ENCODE results near the gene SSR1. TPM values are rescaled to one million over a fixed set of nuclear protein-coding genes. Genes with fewer than 3 reads are reported as not detected.

Gene SSR1
- polyA plus RNA-seq, 1 donor from 2014 or later, result 125 TPM

DNA sequence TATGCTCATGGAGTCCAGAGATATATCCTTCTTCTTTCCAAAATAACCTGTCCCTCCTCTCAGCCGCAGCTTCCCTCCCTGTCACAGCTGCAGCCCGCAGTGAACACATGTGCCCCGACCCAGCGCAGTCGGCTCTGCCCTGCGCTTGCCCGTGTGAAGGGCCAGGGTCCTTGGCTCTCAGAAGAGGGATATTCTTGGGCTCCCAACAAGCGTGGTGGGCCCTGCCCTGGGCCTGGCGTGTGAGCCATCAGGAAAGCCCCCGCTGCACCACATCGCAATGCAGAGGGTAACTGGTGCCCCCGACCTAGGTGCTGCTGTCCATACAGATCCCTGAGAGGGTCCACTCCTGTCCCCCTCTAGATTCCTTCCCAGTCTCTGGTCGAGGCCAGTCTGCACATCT is 65.2 kb downstream of the SSR1 start:
- no peaks in the 10 kb centered on the region for H3K27me3 Mint-ChIP-seq
- H3K27ac Mint-ChIP-seq, result no peak overlapping the region
- no peak overlapping the region for H3K4me3 Mint-ChIP-seq
- H3K36me3 Mint-ChIP-seq, result peaks cover 2% of the 10 kb centered on the region
- H3K9me3 Mint-ChIP-seq, result no peaks in the 10 kb centered on the region
- peaks cover 15 to 24% (median 18%) of the 10 kb centered on the region in 3 donors for H3K4me1 Mint-ChIP-seq

DNA sequence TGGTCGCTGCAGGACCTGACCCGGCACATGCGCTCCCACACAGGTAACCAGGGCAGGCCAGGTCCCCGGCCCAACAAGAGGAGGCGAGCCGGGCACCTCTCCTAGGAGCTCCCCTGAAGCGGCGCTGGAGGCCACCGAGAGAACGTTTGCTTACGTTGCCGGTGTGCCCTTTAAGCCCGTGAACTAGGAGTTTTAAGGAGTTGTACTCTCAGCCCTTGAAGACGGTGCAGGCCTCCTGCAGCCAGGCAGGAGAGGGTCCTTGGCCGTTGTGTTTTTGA is 65.9 kb downstream of the SSR1 start:
- Mint-ChIP-seq H3K4me3 (no peak overlapping the region), H3K4me1 (peaks cover 18 to 27% (median 21%) of the 10 kb centered on the region in 3 donors), H3K27ac (no peak overlapping the region), H3K36me3 (peaks cover 2% of the 10 kb centered on the region), H3K9me3 (no peaks in the 10 kb centered on the region), H3K27me3 (no peaks in the 10 kb centered on the region)

DNA sequence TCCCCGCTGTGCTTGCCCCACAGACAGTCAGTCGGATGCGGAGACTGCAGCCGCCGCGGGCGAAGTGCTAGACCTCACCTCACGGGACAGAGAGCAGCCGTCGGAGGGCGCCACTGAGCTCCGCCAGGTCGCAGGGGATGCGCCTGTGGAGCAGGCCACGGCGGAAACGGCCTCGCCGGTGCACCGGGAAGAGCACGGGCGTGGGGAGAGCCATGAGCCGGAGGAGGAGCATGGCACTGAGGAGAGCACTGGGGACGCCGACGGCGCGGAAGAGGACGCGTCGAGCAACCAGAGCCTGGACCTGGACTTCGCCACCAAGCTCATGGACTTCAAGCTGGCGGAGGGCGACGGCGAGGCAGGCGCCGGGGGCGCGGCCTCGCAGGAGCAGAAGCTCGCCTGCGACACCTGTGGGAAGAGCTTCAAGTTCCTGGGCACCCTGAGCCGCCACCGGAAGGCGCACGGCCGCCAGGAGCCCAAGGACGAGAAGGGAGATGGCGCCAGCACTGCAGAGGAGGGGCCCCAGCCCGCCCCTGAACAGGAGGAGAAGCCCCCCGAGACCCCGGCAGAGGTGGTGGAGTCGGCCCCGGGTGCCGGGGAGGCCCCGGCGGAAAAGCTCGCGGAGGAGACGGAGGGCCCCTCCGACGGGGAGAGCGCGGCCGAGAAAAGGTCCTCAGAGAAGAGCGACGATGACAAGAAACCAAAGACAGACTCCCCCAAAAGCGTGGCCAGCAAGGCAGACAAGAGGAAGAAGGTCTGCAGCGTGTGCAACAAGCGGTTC is 66.4 kb downstream of the SSR1 start:
- H3K4me3 Mint-ChIP-seq, result no peak overlapping the region
- no peak overlapping the region for H3K27ac Mint-ChIP-seq
- H3K4me1 Mint-ChIP-seq, result peaks cover 21 to 28% (median 22%) of the 10 kb centered on the region in 3 donors
- H3K27me3 Mint-ChIP-seq, result no peaks in the 10 kb centered on the region
- H3K36me3 Mint-ChIP-seq, result peaks cover 2% of the 10 kb centered on the region
- no peaks in the 10 kb centered on the region for H3K9me3 Mint-ChIP-seq

DNA sequence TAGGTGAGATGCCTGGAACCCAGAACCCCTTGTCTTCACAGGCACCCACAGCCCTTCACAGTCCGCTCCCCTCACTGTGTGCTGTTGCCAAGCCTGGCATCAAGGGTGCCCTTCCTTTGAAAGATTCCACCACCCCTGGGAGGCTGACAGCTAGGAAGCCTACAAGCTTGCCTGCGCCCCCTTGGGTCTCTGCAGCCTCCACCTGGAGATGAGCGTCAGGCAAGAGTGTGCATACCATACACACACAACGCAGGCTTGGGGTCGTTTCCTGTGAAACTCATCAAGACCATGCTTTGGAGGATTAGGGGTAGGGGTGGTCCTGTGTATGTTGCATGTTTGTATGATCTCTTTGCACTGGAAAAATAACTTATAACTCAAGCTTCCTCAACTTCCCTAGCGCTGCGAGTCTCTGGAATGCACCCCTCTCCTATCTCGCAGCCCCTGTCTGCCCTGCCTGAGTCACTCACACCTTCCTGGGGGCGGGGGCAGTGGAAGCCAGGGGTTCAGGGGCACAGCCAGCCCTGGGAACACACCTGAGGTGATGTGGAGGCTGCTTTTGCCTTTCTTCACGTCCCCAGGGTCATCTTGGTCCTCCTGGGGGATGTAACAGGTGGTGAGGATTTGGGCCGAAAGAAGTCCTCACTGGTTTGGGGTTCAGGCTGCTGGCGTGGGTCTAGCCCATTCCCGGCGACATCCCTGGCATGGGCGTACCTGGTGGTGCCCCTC is 67.2 kb downstream of the SSR1 start:
- H3K36me3 Mint-ChIP-seq, result peaks cover 2% of the 10 kb centered on the region
- no peak overlapping the region for H3K4me3 Mint-ChIP-seq
- no peak overlapping the region for H3K27ac Mint-ChIP-seq
- no peaks in the 10 kb centered on the region for H3K9me3 Mint-ChIP-seq
- no peaks in the 10 kb centered on the region for H3K27me3 Mint-ChIP-seq
- H3K4me1 Mint-ChIP-seq, result peaks cover 21 to 24% (median 22%) of the 10 kb centered on the region in 3 donors

DNA sequence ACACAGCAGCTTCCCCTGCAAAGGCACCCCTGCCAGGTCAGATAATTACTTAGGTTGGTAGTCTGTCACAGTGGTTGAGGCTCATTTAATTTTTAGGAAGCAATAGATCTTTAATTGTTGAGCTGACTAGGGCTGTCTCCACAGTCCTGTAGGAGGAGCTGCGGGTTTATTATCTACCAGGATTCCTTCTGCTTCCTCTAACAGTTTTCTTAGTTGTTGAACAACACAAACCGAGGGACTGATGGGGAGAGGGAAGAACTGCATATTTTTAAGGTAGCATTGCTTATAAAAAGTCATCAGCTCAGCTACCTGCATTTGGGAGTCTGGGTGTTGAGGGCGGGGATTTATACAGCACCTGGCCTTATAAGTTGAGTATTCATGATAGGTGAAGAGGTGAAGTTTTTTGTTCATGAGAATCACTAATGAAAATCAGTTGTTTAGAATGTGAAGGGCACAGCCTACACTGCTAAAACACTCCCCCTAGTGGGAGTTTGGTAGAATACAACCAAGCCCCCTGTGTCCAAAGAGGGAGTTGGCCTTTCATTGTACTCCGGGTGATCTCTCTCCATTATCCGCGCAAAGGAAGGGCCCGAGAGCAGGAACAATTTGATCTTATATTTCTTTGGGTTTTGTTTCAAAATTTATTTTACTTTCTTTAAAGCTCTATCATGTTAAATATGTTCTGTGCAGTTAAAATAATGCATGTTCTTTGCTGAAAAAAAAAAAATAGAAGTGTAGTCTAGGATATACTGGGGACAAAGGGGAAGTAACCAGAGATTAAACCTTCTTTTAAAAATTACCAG is 69.6 kb downstream of the SSR1 start:
- Mint-ChIP-seq H3K27ac (peak overlapping the region in 2 of 3 donors; percentile 40 to 86), H3K36me3 (peaks cover 1% of the 10 kb centered on the region), H3K9me3 (no peaks in the 10 kb centered on the region), H3K4me1 (peaks cover 17 to 23% (median 20%) of the 10 kb centered on the region in 3 donors), H3K4me3 (no peak overlapping the region), H3K27me3 (no peaks in the 10 kb centered on the region)

DNA sequence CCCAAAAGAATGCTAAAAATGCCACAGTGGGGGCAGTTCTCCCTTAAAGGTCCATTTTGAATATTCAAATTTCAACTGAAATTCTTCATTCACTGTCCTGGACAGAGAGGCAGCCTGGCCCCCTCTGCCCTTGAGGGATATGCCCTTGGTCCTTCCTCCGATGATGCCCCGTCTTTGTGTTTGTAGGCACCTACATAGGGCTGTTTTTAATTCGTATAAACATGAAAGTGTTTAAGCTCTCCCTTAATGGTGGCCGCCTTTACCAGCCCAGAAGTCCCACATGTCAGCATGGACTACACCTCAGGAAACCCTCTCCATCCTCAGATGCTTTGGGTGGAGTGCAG is 70.2 kb downstream of the SSR1 start:
- Mint-ChIP-seq H3K27me3 (no peaks in the 10 kb centered on the region), H3K4me1 (peaks cover 19 to 24% (median 20%) of the 10 kb centered on the region in 3 donors), H3K9me3 (no peaks in the 10 kb centered on the region), H3K4me3 (no peak overlapping the region), H3K36me3 (no peaks in the 10 kb centered on the region), H3K27ac (peak overlapping the region in 1 of 3 donors; percentile 86)

DNA sequence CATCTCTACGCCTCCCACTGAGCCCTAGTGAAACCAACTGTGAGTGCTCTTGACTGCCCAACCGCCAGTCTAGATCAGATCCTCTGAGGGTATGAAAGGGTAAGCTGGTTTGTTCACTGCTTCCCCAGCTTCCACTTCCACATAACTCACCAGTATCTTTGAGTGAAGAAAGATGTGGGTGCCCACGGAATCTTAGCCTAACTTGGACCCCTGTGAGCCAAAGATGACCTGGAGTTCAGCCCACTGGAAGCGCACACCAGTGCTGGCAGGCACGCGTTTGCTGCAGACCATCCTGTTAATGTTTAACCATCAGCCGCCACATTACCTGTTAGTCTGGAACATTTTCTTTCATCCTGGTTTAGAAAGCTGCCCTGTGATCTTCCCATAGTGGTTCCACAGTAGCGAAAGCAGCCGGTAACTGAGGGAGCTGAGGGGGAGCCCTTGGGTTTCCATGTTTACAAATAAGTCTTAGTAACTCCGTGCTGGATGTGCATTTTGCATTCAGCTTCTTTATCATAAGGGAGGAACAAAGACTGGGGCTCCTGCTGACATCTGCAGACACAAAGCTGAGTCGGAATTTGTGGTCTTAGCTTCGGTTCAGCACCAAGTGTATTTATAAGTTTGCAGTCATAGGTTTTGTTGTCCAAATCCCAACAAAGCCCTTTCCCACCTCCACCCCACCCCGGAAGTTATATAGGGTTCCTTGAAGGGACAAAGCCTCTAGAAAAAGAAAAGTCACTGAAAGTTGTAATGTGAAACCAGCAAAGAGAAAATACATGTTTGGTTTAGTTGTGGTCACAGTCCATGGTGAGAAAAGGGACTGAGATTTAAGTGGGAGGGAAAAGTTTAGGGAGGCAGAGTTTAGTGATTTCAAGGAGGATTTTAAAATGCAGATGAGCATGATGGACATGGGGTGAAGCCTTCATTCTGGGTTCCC is 71.0 kb downstream of the SSR1 start:
- Mint-ChIP-seq H3K4me3 (no peak overlapping the region), H3K27ac (no peak overlapping the region), H3K9me3 (no peaks in the 10 kb centered on the region), H3K4me1 (peaks cover 19 to 27% (median 21%) of the 10 kb centered on the region in 3 donors), H3K36me3 (no peaks in the 10 kb centered on the region), H3K27me3 (no peaks in the 10 kb centered on the region)

DNA sequence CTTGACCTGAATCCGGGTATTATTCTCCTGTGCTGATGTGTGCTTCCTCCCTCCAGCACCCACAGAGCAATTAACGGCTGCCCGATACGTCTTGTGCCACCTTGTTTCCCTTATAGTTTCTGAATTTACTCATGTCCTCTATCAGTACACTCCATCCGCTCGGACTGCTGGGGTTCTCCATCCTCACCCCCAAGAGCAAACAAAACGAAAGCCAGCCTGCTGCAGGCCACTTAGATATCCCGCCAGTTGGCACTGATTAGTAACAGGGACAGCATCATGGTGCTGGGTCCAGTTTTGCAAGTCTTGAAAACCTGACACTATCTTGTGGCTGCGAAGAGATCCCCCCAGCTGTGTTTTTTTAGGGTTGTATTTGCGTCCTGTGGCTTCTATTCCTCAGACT is 71.8 kb downstream of the SSR1 start:
- Mint-ChIP-seq H3K4me3 (peak overlapping the region in 1 of 4 donors; percentile 43), H3K27ac (peak overlapping the region in 2 of 3 donors; percentile 12 to 65), H3K9me3 (no peaks in the 10 kb centered on the region), H3K4me1 (peaks cover 24 to 34% (median 26%) of the 10 kb centered on the region in 3 donors), H3K36me3 (no peaks in the 10 kb centered on the region), H3K27me3 (no peaks in the 10 kb centered on the region)

DNA sequence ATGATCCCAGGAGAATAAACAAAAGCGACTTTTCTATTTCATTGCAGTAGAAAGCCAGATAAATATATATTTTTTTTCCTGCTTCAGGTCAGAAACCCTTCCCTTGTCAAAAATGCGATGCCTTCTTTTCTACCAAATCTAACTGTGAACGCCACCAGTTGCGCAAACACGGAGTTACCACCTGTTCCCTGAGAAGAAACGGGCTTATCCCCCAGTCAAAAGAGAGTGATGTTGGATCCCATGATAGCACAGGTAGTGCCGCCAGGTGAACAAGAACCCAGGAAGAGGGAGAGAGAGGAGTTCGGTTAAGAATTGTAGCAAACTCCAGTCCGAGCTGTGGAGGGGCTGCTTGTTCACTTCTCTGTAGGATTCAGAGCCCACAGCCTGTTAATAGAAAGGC is 72.6 kb downstream of the SSR1 start:
- H3K4me1 Mint-ChIP-seq, result peaks cover 29 to 39% (median 33%) of the 10 kb centered on the region in 3 donors
- H3K4me3 Mint-ChIP-seq, result no peak overlapping the region
- H3K36me3 Mint-ChIP-seq, result peaks cover 1% of the 10 kb centered on the region
- no peaks in the 10 kb centered on the region for H3K9me3 Mint-ChIP-seq
- no peaks in the 10 kb centered on the region for H3K27me3 Mint-ChIP-seq
- H3K27ac Mint-ChIP-seq, result no peak overlapping the region

DNA sequence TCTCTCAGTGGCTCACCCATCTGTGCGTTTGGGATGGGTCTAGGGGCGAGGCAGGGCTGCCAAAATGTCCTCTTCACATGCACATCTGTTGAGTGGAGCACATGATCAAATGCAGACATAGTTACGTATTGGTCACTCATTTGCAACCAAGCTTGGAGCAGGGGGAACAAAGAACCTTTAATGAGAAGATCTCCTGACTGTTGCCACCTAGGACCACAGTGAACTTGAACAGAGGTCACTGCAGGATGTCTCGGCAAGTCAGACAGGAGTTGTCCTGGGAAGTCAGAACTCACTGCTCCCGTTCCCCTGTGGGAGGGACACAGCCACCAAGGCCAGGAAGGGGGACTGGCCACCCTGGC is 73.4 kb downstream of the SSR1 start:
- peak overlapping the region in 1 of 3 donors; percentile 64 for H3K27ac Mint-ChIP-seq
- H3K9me3 Mint-ChIP-seq, result no peaks in the 10 kb centered on the region

DNA sequence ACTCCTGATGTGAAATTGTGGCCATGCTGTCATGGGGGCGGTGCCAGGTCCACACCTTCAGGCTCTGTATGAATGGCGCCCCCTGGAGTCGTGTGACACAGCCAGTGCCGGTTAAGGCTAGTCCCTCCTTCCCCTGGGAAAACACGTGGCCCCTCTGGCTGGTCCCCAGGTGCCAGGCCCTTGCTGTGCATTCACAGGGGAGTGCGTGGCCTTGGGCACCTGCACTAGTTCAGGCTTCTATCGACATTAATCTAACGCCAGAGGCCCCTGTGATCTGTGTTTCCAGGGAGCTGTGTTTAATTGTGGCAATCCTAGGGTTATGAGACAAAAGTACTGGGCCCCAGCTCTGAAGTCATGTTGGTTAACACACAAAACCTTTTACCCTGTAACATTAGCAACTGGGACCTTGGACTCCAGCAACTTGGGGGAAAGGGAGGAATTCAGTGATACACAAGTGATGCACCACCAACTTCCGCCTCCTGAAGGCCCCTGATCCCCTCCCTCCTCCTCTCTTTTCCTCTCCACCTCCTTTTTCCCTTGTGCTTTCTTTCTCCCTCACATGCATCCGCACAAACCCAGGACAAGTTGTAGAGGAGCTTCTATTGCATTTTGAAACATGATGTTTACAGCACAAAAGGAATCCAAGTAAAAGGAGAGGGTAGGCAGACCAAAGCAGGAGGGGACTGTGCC is 74.0 kb downstream of the SSR1 start:
- H3K27ac Mint-ChIP-seq, result peak overlapping the region; percentile 41 to 68 (median 64)
- H3K9me3 Mint-ChIP-seq, result no peaks in the 10 kb centered on the region
- H3K4me3 Mint-ChIP-seq, result peak overlapping the region in 1 of 4 donors; percentile 42
- peaks cover 3% of the 10 kb centered on the region for H3K36me3 Mint-ChIP-seq
- H3K4me1 Mint-ChIP-seq, result peaks cover 33 to 47% (median 43%) of the 10 kb centered on the region in 3 donors
- no peaks in the 10 kb centered on the region for H3K27me3 Mint-ChIP-seq

More for the DNA sequence above, 73.4 kb downstream of the SSR1 start:
- Mint-ChIP-seq H3K36me3 (peaks cover 1% of the 10 kb centered on the region), H3K27me3 (no peaks in the 10 kb centered on the region), H3K4me3 (no peak overlapping the region), H3K4me1 (peaks cover 29 to 41% (median 39%) of the 10 kb centered on the region in 3 donors)

DNA sequence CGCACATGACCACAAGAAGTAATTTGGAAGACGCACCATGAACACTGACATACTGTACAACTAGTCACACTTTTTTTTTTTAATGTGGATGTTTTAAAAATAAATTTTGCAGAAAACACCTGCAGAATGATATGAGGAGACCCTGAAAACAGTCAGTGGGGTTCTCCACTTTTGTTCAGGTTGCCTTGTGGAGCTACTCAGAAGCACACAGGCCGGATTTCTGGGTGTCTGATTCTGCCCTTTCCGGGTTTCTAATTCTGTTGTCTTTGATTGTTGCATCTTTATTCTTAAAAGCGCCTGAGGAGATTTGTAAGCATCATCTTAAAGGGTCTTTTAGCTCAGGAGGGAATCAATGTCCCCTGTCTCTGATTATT is 74.5 kb downstream of the SSR1 start:
- peak overlapping the region in 1 of 4 donors; percentile 42 for H3K4me3 Mint-ChIP-seq
- peaks cover 33 to 50% (median 44%) of the 10 kb centered on the region in 3 donors for H3K4me1 Mint-ChIP-seq
- H3K9me3 Mint-ChIP-seq, result no peaks in the 10 kb centered on the region
- H3K36me3 Mint-ChIP-seq, result peaks cover 3% of the 10 kb centered on the region
- peak overlapping the region; percentile 41 to 68 (median 64) for H3K27ac Mint-ChIP-seq
- H3K27me3 Mint-ChIP-seq, result no peaks in the 10 kb centered on the region

DNA sequence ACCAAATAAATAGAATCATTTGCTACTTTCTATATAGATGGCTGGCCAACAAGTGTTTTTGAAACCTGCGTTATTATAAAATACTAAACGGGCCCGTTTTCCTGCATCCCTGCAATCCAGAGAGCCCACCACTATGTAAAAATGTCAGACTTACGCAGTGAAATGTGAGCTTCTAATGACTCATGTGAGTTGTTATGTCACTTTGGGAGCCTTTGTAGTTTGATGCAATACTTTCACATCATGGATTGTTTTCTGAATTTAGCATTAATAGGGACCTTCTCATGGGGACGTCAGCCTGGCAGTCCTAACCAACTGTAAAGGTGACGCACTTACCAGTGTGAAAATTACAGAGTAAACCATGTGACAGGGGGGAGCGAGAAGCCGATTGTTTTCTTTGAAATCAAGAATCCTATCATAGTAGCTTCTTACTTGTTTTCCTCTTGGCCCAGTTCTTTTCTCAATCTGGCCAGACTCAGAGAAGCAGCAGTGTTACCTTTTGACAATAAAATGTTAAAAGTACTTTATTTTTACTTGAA is 75.3 kb downstream of the SSR1 start:
- Mint-ChIP-seq H3K4me3 (peak overlapping the region in 1 of 4 donors; percentile 60), H3K27ac (no peak overlapping the region), H3K36me3 (peaks cover 3% of the 10 kb centered on the region), H3K4me1 (peaks cover 27 to 43% (median 37%) of the 10 kb centered on the region in 3 donors), H3K9me3 (no peaks in the 10 kb centered on the region), H3K27me3 (no peaks in the 10 kb centered on the region)

Measured in IgD-negative memory B cell (primary cell).